ENCODE results near the gene APOL3.
"Not testable (repeated sequence)": the region's sequence is repeated elsewhere in the genome, so short reads cannot be mapped to it uniquely, and the experiment has no call there.

The APOL3 gene

DNA sequence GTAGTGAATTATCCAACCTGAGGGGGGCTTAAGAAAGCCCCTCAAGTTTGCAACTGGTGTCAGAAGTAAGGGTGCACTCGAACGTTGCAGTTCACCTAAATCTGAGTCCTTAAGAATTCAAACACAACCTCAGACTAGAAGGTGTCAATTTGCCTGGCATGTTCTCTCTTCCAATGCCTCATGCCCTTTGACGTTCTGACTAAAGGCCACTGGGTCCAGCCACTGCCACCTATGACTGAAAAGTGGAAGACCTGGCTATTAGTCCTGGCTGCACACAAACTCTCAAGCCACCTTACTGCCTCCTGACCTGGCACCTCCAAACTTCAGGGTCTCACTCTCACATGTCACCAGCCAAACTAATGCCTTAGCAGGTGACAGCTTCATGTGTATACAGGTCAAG is 33.0 kb upstream of the APOL3 start:
- in situ Hi-C loops (cut with MboI; ENCODE audit: low sequenced_read_pairs) = no loop called here

DNA sequence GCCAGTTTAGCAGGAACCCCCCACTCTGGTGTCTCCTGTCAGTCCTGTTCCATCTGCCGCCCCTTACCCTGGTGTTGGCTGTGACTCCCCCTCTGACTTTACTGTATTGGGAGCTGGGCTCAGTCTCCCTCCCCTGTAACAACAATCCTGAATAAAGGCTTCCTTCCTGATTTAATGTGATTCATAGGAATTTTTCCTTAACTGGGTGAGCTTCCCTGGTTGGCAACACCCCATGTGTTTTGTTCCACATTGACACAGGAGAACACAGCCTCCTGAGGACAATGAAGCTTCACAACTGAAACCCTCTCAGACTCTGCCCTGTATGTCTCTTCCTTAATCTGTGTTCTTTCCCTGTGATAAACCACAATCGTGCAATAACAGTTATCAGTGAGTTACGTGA is 32.6 kb upstream of the APOL3 start:
- in situ Hi-C loops (cut with MboI; ENCODE audit: low sequenced_read_pairs) = no loop called here

DNA sequence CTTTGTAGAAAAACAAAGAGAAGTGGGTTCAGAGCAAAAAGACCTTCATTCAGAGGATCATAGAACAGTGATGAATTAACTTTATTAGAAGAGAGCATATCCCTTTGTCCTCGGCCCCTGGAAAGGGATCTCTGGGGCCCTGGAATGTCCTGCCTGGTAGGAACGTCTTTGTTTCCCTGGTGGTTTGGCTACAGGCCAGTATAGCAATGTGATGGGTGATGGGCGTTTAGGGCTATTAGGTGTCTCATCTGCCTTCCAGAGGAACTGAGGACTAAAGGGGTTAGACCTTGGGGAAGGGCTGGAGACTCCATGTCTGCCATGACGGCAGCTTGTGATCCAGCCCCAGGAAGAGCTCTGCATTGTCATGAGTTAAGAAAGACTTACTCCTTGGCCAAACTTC is 32.0 kb upstream of the APOL3 start:
- in situ Hi-C loops (cut with MboI; ENCODE audit: low sequenced_read_pairs) = no loop called here

DNA sequence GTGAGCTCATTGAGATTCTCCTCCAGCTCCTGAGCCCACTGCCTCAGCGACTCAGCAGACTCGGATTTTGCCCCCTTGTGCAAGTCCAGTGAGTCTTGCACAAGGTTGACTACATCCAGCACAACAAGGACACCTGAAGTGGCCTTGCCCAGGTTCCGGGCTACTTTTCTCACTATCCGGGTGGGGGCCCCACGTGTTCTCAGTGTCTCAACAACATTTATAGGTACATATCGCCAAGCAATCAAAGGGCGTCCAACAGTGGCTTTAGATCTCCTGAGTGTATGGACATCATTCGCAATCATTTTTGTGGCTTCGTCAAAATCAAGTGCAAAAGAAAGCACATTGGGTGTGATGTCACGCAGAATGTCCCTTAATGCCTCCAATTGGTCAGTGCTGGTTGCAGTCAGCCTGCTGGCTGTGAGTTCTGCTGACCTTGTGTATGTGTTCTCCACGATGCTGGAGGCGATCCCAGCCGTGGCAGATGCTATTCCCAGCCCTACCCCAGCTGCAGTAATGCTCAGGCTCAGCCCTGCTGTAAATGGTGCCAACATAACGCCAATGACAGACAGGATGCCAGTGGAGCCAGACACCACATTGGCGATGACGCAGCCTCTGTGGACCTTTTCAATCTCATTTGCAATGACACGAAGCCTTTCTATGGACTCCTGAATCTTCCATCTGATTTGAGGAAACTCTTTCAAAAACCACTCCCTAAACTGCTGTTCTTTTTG is 30.7 kb upstream of the APOL3 start:
- in situ Hi-C loops (cut with MboI; ENCODE audit: low sequenced_read_pairs) = no loop called here

DNA sequence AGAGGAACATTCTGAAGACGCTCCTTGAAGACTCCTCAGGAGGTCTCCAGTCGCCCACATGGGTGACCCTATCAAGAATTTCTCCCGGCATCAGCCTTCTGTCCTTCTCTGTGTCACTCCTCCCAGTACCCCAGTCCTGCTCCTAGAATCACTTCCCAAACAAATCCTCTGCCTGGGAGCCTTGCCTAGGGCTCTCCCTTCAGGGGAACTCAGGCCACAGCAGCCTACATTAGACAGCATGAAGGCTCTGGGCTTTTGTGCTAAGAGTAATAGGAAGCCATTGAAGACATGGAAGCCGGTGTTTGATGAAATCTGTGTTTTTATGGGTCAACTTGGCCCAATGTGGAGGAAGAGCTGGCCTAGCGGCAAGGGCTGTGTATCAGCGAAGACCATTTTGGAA is 27.3 kb upstream of the APOL3 start:
- in situ Hi-C loops (cut with MboI; ENCODE audit: low sequenced_read_pairs) = not testable (repeated sequence)

DNA sequence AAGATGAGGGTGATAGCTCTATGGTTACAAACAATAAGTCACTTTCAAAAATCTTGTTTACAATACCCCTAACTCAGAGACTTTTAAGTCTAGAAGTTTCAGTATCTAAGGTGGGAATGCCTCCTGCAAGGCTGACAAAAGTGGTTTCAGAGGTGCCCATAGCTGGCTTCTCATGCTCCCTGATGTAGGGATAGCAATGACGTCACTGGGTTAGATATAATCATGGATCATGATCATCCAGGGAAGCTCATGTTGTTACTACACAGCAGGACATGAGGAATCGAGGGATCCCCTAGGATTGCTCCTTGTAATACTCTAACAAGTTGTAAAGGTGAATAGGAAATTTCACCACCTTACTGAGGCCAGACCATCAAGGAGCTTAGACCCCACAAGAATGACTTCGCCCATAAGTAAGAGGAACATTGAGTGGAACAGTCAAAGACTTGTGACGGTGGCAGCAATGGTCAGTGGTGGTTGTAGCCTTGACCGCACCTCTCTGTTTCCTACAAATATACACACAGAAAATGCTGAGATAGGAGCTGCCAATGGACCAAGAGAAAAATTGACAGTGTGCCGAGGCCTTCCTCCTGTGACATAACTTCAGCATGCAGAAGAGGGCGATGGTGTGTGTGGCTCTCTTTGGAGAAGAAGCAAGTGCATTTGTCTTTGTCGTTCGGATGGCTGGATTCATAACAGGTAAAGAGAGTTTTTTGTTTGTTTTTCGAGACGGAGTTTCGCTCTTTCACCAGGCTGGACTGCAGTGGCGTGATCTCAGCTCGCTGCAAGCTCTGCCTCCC is 25.5 kb upstream of the APOL3 start:
- in situ Hi-C loops (cut with MboI; ENCODE audit: low sequenced_read_pairs) = no loop called here

DNA sequence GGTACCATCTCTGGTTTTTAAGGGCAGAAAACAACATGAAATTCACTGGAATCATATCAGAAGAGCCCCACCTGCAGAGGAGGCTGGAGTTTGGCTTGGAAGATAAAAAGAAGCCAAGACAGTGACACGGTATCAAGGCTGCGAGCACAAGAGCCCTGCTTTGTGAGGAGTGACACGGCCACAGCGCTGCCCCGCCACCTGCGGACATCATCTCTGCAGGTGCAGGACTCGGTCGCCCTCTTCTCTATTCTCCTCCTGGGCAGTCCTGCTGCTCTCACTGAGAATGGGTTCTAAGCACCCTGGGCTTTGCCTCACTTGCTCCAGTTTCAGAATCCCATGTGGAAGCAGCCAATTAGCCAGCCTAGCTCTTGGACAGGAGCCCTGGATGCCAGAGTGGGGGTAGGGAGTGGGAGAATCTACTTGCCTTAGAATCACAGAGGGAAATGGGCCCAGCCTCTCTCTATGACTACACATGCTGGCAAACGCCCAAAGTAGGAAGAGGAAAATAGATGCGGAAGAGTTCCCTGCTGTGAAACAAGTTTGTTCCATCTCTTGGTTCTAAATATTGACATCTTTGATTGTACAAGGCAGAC is 24.0 kb upstream of the APOL3 start:
- in situ Hi-C loops (cut with MboI; ENCODE audit: low sequenced_read_pairs) = no loop called here

DNA sequence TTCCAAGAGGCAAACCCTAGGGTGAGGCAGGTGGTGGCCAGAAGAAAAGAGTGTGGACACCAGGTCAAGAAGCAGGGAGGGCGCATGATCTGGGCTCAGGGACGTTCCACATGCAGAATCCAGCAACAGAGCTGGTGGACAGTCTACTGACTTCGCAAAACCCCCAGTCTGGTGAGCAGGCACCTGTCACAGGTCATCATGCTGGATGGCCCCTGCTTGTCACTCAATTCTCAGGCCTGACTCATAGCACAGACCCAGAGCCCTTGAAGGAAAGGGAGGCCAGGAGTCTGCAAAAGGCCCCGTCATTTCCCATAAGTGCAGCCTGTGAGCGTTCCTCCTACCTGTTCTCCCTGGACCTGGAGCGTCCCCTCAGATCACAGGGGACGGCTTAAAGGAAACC is 22.9 kb upstream of the APOL3 start:
- in situ Hi-C loops (cut with MboI; ENCODE audit: low sequenced_read_pairs) = no loop called here

DNA sequence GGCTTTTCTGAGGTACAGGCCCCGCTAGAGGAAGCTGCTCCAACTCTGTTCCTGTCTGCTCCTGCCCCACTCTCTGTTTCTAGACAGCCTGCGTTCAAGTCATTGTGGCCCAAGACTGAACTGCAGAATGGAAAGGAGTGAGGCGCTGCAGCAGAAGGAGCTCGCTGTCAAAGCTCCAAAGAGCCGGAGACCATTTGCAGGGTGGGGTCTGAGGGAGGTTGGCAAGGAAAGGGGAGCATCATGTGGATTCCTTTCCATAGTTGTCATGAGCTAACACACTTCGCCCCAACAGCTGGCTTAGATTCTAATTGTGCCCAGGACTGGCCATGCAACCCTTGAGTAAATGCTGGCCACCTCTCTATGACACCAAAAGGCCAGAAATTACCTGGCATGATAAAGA is 22.3 kb upstream of the APOL3 start:
- in situ Hi-C loops (cut with MboI; ENCODE audit: low sequenced_read_pairs) = no loop called here

DNA sequence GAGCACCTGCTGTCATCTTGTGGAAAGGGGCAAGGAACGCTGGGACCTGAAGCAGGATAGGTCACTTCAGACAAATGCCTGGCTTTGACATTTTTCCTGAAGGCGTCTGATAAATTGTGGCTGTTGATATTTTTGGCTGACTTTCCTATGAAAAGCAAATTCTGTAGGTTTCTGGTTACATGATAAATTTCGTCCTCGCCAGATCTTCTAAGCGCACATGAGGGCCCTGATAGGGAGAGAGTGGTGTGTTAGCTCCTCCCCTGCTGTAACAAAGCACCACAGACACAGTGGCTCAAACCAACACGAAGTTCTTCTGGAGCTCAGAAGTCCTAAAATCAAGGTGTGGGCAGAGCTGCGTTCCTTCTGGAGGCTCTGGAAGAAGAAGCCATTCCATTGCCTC is 21.5 kb upstream of the APOL3 start:
- in situ Hi-C loops (cut with MboI; ENCODE audit: low sequenced_read_pairs) = no loop called here

DNA sequence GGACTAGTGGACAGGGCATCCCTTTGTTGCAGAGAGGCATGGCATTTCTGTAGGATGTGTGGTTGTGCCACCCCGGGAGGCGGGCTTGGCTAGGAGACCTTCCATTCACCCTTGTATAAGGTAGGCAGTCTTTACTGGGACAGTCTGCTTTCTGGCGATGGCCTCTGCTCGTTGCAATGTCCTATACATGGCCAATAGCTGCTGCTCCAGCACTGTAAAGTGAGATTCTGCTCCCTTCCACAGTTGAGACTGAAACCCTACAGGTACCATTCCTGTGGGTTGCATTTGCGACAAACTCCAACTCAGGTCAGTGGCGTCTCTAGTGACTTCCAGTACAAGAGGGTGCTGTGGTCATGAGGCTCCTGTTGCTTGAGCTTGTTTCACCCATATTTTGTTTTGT is 20.4 kb upstream of the APOL3 start:
- in situ Hi-C loops (cut with MboI; ENCODE audit: low sequenced_read_pairs) = no loop called here

DNA sequence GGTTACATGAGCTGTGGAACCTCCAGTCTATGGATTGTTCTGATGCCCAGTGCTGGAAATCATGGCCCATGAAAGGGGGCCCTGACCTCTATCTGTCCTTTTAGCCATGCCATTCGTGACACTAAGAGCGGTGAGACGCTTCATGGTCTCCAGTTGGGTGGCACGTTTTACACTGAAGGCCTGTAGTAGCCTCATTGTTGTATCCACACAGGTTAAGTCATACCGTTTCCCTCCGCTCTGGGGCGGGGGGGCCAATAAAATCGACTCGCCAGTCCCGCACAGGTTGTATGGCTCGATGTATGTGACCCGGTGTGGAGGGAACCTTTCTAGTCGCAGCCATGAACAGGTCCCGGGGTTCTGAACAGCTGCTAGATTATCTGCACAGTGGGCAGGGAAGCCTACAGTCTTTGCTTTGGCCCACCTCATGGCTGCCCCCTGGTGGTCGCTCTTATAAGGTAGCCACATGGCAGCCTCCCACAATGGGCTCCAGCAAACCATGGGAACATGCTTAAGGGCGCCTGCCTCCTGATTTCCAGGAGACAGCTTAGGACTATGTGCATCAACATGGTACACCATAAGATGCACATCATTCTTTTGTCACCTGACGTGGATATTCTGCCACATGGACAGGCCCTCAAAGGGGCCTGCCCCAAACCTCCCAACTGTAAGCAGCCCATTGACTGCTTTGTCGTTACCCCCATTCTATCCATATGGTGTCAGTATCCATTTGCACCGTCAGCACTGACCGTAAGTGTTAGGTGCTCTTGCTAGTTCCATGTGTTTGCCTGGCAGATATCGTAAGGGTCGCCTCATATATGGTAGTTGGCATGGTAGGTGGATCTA is 19.7 kb upstream of the APOL3 start:
- in situ Hi-C loops (cut with MboI; ENCODE audit: low sequenced_read_pairs) = no loop called here

DNA sequence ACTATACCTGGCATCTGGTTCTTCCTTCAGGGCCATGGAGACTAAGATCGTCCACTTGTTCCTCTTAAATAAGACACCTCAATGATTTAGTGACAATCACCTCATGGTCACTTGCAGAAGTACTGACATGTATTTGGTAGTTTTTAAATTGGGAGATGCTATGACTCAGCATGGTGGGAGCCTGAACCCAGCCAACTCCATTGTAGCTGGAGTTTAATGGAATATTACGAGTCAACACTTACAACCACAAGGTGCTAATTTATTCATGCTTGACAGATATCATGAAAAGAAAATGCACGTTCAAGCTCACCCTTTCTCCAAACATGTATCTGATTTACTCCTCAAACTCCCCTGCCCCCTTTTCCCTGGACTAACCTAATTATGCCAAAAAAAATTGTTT is 16.6 kb upstream of the APOL3 start:
- in situ Hi-C loops (cut with MboI; ENCODE audit: low sequenced_read_pairs) = no loop called here

DNA sequence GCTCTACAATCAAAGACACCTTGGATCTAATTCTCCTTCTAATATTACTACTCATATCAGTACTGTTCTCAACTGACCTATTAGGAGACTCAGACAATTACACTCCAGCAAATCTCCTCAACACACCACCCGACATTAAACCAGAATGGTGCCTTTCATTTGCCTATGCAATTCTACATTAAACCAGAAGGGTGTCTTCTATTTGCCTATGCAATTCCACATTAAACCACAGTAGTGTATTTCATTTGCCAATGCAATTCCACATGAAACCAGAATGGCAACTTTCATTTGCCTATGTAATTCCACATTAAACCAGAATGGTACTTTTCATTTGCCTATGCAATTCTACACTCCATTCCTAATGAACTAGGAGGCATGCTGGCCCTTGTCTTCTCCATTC is 15.3 kb upstream of the APOL3 start:
- in situ Hi-C loops (cut with MboI; ENCODE audit: low sequenced_read_pairs) = no loop called here

DNA sequence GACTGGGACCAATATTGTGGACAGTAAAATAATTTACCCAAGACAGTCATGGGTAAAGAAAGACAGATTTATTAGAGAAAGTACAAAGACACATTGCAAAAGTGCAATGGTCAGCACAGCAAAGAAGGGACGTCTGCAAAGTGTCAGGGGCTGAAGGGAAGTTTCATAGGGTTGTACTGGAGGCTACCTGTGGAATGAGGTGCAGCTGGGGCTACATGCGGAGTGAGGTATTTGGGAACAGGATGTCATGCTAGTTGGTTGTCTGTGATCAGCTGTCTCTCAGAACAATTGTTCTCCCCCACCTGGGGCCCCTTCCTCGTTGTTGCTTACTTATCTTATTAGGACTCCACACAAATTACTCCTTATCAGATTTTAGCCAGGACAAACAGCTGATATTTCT is 11.4 kb upstream of the APOL3 start:
- in situ Hi-C loops (cut with MboI; ENCODE audit: low sequenced_read_pairs) = no loop called here

DNA sequence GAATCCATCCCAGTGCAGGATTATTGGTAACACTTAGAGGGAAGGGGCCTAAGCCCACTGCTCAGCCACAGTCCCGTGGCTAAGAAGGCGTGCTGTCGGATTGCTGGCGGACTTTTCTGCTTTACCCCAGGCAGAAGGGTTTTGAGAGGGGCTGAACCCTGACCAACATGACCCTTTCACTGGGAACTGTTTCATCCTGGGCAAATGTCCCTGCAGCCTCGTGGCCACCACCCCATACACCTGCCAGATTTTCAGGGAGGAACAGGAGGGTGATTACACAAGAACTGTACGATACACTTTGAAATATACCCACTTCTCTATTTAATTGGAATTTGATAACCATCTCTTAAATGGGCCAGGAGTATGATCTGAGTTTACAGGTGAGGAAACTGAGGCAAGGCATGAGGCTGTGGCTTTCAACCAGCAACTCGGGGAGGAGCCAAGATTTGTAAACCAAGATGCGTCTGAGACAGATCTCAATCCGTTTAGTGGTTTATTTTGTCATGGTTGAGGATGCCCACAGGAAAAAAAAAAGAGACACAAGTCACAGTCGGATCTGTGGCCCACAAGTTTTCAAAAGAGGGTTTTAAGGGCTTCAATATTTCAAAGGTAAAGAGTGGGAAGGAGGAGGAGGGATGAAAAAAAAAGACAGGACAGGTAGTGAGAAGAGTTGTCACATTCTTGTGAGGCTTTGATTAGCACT is 6.1 kb upstream of the APOL3 start:
- in situ Hi-C loops (cut with MboI; ENCODE audit: low sequenced_read_pairs) = no loop called here

DNA sequence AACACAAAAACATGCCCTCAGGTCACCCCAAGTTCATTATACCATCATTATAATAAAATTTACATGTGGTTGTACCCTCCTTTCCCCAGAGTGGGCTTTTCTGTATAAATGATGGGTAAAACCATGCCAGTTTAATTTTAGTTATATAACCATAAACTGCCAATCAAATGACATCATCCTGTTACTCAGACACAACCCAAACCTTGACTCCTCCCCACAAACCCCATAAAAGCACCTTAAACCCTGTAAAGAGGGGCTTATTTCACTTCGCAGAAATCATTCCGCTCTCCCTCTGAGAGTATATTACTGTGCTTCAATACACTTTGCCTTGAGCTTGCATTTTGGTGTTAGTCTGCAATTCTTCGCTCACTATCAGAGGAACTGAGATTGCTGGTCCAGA is 5.5 kb upstream of the APOL3 start:
- in situ Hi-C loops (cut with MboI; ENCODE audit: low sequenced_read_pairs) = no loop called here

DNA sequence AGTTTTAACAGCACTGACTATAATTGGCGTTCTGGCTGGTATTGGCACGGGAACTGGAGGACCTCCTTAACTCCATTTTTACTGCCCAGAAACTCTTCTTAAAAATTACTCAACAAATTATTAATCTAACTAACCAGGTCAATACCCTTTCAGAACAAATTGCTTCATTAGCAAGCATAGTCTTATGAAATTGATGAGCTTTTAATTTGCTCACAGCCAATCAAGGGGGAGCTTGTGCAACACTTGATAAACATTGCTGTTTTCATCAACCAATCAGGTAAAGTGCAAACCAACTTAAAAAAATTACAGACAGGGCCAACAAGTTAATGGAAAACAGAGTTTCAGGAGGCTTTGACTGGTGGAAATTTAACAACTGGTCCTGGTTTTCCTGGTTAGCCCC is 4.6 kb upstream of the APOL3 start:
- in situ Hi-C loops (cut with MboI; ENCODE audit: low sequenced_read_pairs) = no loop called here

DNA sequence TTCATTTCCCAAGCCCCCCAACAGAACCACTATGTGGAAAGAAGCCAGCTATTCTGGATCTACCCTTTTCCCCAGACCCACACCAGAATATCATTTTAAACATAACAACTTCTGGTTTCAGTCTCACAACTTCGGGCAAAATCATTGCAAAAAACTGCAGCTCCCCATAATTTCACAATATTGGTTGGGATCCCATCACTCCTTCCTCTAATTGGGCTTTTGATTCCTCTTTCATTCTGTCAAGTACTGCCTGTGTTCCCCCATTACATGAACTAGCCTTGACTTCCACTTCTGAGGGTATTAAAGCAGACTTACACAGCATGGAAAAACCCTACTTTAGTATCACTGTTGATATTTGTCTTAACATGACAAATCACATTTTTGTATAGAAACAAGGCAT is 4.1 kb upstream of the APOL3 start:
- in situ Hi-C loops (cut with MboI; ENCODE audit: low sequenced_read_pairs) = no loop called here

DNA sequence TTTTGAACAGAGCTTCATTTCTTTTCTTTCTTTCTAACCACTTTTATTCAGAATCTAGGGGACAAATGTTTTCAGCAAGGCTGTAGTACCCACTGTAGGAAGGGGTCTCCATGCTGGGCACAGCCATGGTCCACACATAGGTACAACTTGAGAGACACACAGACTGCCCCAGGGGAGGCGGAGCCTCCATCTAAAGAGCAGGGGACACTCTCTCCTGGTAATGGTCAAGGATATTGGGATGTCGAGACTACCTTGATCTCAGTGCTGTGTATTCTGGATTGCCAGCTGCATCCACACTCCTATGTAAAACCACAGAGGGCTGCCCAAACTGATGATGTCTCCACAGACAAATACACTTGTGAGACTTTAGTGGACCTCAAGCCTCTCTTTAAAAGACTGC is 2.9 kb upstream of the APOL3 start:
- in situ Hi-C loops (cut with MboI; ENCODE audit: low sequenced_read_pairs) = no loop called here

Measured in HL-60/S4 treated with phorbol 12-myristate 13-acetate at 8.2 ng/mL for 4 days and 3 days (cell line).